HG03520 (cell line): ENCODE data around the gene NLGN4X.

Experiments
- ATAC-seq: cut with Tn5 transposase; IDR thresholded peaks from one replicate; pipeline ENCODE4 v1.9.1; 2021; ENCODE audit warnings: mild to moderate bottlenecking, moderate library complexity; ENCODE audit not compliant: unreplicated experiment

NLGN4X gene

DNA sequence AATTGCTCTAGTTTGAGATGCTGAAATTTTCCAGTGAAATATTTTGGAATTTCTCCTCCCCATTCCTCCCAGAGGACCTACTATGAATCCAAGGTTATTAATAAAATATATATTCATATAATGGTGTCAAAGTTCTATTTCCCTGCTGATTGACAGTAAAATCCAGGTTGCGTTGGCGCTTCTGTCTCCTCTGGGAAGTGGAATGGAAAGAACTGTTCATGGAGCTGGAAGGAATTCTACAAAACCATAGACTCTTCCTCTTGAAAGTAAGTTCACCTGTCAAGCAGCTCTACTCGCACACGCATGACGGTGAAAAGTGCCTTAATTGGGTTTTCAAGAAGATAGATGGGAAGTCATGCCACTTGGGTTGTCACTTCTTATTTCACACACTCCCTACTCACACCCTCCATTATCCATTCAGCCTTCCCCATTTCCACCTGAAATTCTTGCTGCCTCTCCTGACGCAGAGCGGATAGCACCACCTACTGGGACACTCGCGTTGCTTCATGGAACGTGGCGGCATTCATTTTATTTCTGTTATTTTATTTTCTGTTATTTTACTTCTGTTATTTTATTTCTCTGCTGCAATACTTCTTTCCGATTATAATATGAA is 351.6 kb downstream of the NLGN4X start:
- no peak for ATAC-seq

DNA sequence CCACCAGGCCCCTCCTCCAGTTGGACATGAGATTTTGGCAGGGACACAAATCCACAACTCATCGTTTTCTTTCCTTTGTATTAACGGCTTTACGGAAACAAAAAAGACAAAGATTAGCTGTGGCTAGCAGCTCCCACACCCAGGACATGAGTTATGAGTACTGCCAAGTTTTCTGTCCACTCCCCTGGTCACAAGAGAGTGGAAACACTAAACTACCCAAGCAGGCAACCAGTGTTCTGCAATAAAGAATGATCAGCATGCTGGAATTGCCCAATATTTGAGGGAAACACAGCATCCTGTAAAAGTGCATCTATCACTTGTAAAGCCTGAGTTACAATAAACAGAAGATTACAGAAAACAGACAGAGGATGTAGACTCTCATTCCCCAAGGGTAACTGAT is 358.4 kb downstream of the NLGN4X start:
- ATAC-seq = no peak

DNA sequence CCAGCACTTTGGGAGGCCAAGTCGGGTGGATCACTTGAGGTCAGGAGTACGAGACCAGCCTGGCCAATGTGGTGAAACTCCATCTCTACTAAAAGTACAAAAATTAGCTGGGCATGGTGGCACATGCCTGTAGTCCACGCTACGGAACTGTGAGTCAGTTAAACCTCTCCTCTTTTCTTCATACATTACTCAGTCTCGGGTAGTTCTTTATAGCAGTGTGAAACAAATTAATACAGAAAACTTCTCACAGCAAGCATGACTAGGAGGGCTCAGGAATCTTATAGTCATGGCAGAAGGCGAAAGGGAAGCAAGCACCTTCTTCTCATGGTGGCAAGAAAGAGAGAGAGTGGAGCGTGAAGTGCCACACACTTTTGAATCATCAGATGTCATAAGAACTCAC is 358.9 kb downstream of the NLGN4X start:
- no peak for ATAC-seq

DNA sequence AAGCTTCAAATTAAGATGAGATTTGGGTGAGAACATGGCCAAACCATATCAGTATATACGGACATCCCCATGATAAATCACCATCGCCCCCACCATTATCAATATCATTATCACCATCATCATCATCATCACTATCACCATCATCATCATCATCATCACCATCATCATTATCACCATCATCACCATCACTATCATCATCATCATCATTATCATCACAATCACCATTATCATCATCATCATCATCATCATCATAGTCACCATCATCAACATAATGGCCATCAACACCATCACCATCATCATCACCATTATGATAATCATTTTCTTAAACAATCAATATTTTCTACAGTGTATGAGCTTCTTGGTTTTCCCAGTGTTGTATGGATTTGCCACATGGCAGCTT is 360.9 kb downstream of the NLGN4X start:
- no peak for ATAC-seq

DNA sequence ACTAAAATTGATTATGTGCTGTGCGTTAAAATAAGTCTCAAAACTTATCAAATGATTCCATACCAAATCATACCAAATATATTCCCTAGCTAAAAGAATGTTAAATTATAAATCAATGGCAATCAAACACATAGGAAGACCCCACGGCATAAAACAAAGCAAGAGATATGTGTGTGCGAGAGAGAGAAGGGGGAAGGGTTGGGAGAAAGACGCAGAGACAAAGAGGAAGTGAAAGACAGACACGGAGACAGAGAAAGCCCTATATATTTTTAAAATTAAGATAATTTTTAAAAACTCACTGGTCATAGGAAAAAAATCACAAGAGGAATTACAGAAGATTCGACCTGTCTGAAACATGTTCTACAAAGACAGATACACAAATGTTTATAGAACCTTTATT is 371.4 kb downstream of the NLGN4X start:
- ATAC-seq = no peak

DNA sequence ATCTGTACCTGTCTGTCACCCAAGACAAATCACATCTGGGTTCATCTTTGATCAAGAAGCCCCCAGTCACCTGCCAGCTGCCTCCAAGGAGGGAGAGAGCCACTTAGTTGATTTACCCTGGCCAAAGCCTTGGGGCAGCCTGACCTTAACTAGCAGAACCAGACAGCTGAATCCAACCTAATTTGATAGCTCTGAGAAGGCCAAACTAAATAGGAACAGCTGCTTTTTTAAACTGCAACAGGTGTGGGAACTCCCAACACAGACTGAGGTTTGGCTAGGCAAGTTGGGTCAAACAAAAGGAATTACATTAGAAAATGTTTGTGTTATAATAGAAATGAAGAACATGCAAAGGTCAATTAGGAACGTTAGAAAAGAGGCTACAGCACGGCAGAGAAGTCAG is 375.7 kb downstream of the NLGN4X start:
- ATAC-seq = no peak

DNA sequence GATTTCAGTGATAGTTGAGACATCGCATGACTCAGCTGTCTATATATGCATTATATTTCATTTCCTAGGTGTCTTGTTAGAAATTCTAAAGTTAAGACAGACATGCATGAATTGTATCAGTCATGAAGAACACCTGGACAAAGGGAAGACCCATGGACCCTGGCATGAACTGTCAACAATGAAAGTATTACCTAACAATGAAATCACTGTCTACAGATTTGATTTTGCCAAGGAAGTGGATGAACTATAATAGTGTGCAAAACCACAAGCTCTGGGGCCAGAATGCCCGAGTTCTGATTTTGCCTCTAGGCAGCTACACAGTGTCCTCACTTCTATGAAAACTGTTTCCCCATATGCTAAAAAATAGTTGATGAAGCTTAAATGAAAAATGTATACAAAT is 386.1 kb downstream of the NLGN4X start:
- no peak for ATAC-seq
